ENCODE measurements around the gene CUL1. TPM values are rescaled to one million over a fixed set of nuclear protein-coding genes. Genes with fewer than 3 reads are reported as not detected.

The CUL1 gene
- total and polyA plus RNA-seq, 7 donors, result 24.0 to 72.8 (median 53.9) TPM

DNA sequence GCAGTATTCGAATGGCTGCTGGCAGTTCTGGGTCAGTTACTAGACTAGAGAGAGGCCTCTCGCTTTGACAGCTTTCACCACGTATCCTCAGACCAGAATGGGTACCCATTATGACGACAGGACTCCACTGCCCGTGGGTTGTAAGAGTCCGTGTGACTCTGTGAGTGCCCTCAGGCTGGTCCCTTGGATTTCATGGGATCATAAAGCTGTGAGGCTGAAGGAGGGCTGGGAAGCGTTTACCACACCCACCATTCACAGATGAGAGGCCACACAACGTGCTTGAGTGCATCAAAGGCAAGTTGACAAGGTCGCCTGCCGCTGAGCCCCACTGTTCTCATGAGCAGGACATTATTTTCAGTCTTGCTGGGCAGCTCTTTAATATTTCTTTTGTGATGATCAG is 98.1 kb downstream of the CUL1 start:
- WGBS, 2 donors, result 90 to 91% methylated on average over 10 of the region's 10 CpGs
- TF ChIP-seq POLR2AphosphoS5 (IDR thresholded peaks at IDR 0.05) (no peak), POLR2A (IDR thresholded peaks at IDR 0.05) (no peak), EP300 (IDR thresholded peaks at IDR 0.05) (no peak)
- TF ChIP-seq, protein P1, sequence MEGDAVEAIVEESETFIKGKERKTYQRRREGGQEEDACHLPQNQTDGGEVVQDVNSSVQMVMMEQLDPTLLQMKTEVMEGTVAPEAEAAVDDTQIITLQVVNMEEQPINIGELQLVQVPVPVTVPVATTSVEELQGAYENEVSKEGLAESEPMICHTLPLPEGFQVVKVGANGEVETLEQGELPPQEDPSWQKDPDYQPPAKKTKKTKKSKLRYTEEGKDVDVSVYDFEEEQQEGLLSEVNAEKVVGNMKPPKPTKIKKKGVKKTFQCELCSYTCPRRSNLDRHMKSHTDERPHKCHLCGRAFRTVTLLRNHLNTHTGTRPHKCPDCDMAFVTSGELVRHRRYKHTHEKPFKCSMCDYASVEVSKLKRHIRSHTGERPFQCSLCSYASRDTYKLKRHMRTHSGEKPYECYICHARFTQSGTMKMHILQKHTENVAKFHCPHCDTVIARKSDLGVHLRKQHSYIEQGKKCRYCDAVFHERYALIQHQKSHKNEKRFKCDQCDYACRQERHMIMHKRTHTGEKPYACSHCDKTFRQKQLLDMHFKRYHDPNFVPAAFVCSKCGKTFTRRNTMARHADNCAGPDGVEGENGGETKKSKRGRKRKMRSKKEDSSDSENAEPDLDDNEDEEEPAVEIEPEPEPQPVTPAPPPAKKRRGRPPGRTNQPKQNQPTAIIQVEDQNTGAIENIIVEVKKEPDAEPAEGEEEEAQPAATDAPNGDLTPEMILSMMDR (IDR thresholded peaks at IDR 0.05), result no peak
- intact Hi-C loops (cut with DNase I), result no loop called here
- H3K36me3 ChIP-seq, result peaks cover 49 to 97% (median 72%) of the 10 kb centered on the region in 4 donors
- H3K9me3 ChIP-seq, result peaks cover 0 to 3% (median 0%) of the 10 kb centered on the region in 4 donors
- H3K27ac ChIP-seq, result no peak overlapping the region
- H3K4me3 ChIP-seq, result no peak overlapping the region
- H3K27me3 ChIP-seq, result no peaks in the 10 kb centered on the region
- H3K4me1 ChIP-seq, result no peaks in the 10 kb centered on the region
- DNase-seq, result no peak

DNA sequence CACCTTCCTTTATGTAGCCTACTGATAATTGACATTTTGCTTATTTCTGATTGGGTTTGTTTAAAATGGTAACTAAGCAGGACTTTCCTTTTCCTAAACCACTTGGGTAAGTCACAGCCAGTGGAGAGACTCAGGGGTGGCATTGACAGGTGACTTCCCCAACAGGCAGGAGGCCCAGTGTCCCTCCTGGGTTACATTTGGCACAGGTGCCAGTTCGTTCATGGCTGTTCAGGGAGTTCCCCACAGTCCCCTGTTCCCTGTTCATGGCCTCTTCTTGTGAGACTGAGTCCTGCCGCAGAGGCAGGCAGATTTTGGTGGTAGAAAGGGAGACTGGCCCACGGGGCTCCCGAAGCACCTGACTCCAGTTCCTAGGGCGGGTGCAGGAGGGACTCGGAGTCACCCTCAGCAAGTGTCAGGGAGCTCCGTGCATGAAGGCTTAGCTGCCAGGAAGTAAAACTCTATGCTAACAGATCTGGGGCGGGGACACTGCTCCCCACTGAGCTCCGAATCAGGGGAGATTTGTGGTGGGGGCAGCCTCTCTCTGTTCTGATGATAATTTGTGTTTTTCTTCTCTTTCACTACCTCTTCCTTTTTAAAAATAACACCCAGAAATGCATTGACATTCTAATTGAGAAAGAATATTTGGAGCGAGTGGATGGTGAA is 101.3 kb downstream of the CUL1 start:
- 83 to 85% methylated on average over 10 of the region's 10 CpGs for WGBS, 2 donors
- TF ChIP-seq EP300 (IDR thresholded peaks at IDR 0.05) (no peak), POLR2A (IDR thresholded peaks at IDR 0.05) (no peak), POLR2AphosphoS5 (IDR thresholded peaks at IDR 0.05) (no peak)
- TF ChIP-seq, protein P1 (IDR thresholded peaks at IDR 0.05), result no peak
- no peaks in the 10 kb centered on the region for H3K4me1 ChIP-seq
- H3K36me3 ChIP-seq, result peaks cover 40 to 74% (median 58%) of the 10 kb centered on the region in 4 donors
- DNase-seq, result no peak
- intact Hi-C loops (cut with DNase I), result no loop called here
- no peak overlapping the region for H3K27ac ChIP-seq
- H3K4me3 ChIP-seq, result no peak overlapping the region
- H3K9me3 ChIP-seq, result no peaks in the 10 kb centered on the region
- H3K27me3 ChIP-seq, result no peaks in the 10 kb centered on the region

DNA sequence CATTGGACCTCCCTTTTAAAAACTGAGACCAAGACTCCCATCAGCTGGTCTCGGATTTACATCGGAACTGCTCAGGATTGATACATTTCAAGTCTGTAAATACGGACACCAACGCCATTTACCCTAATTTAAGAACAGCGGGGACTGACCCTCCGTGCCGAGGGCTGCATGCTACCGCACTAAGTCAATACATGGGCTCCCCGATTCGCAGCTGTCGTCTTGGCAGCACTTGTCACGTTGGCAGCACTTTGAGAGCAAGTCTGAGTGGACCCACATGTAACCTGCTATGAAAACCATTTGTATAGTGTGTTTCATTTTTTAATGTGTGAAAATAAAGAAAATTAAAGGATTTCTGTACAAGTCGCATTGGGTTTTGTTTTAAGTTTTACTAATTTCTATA is 102.0 kb downstream of the CUL1 start:
- Histone ChIP-seq H3K27ac (no peak overlapping the region), H3K4me1 (no peaks in the 10 kb centered on the region), H3K36me3 (peaks cover 37 to 70% (median 55%) of the 10 kb centered on the region in 4 donors), H3K4me3 (no peak overlapping the region), H3K9me3 (no peaks in the 10 kb centered on the region), H3K27me3 (no peaks in the 10 kb centered on the region)
- intact Hi-C loops (cut with DNase I), result no loop called here
- no peak for TF ChIP-seq POLR2A (IDR thresholded peaks at IDR 0.05)
- no peak for TF ChIP-seq POLR2AphosphoS5 (IDR thresholded peaks at IDR 0.05)
- no peak for TF ChIP-seq EP300 (IDR thresholded peaks at IDR 0.05)
- TF ChIP-seq, protein P1 (IDR thresholded peaks at IDR 0.05), result no peak
- 92 to 95% methylated on average over 13 of the region's 13 CpGs for WGBS, 2 donors
- DNase-seq, result no peak

DNA sequence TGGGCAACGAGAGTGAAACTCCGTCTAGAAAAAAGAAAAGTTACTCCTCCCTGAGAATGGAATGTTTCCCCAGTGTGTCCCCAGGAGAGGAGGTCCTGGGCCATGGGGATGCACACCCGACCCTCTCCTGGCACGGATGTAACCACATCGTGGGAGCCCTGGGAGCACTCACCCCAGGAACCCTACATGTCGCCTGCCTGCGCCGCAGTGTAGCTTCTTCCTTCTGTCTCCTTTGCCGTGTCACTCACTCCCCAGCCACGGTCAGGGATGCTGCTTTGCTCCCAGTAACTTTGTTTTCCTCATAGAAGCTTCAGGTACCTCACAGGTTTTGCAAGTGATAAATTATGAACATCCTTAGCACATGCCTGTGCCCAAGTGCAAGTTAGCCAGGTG is 103.4 kb downstream of the CUL1 start:
- intact Hi-C loops (cut with DNase I), result no loop called here
- DNase-seq, result no peak
- H3K4me1 ChIP-seq, result no peaks in the 10 kb centered on the region
- no peaks in the 10 kb centered on the region for H3K9me3 ChIP-seq
- TF ChIP-seq POLR2A (IDR thresholded peaks at IDR 0.05) (no peak), EP300 (IDR thresholded peaks at IDR 0.05) (no peak), POLR2AphosphoS5 (IDR thresholded peaks at IDR 0.05) (peak in 1 of 4 donors; percentile 6)
- TF ChIP-seq, protein P1 (IDR thresholded peaks at IDR 0.05), result no peak
- 90 to 92% methylated on average over 10 of the region's 10 CpGs for WGBS, 2 donors
- H3K36me3 ChIP-seq, result peaks cover 30 to 56% (median 48%) of the 10 kb centered on the region in 4 donors
- no peak overlapping the region for H3K27ac ChIP-seq
- H3K27me3 ChIP-seq, result no peaks in the 10 kb centered on the region
- H3K4me3 ChIP-seq, result no peak overlapping the region

DNA sequence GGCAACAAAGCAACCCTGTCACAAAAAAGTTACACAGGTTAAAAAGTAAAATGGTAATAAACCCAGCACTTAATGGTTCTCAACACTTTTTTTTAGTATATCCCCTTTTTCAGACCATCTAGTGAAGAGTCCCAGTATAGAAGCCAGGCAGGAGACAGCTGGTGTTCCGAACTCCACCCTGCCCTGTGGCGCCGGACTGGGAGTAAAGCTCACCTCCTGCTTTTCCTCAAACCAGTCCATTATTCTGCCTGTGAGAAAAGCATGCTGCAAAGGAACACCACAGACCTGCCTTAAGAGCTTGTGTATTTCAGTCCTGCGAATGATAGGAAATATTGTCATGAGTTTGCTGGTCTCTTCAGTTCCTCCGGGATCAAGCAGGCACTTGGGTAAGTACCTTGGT is 104.4 kb downstream of the CUL1 start:
- Histone ChIP-seq H3K9me3 (no peaks in the 10 kb centered on the region), H3K4me3 (no peak overlapping the region), H3K4me1 (no peaks in the 10 kb centered on the region), H3K27ac (no peak overlapping the region), H3K36me3 (peaks cover 27 to 46% (median 40%) of the 10 kb centered on the region in 4 donors), H3K27me3 (no peaks in the 10 kb centered on the region)
- 94 to 96% methylated on average over 5 of the region's 5 CpGs for WGBS, 2 donors
- DNase-seq, result no peak
- TF ChIP-seq POLR2AphosphoS5 (IDR thresholded peaks at IDR 0.05), result no peak
- TF ChIP-seq EP300 (IDR thresholded peaks at IDR 0.05), result no peak
- no peak for TF ChIP-seq POLR2A (IDR thresholded peaks at IDR 0.05)
- TF ChIP-seq, protein P1 (IDR thresholded peaks at IDR 0.05), result no peak
- intact Hi-C loops (cut with DNase I), result no loop called here

Measured in sigmoid colon (tissue), 7 donors.